ENCODE results near the gene DNAAF5.

DNA sequence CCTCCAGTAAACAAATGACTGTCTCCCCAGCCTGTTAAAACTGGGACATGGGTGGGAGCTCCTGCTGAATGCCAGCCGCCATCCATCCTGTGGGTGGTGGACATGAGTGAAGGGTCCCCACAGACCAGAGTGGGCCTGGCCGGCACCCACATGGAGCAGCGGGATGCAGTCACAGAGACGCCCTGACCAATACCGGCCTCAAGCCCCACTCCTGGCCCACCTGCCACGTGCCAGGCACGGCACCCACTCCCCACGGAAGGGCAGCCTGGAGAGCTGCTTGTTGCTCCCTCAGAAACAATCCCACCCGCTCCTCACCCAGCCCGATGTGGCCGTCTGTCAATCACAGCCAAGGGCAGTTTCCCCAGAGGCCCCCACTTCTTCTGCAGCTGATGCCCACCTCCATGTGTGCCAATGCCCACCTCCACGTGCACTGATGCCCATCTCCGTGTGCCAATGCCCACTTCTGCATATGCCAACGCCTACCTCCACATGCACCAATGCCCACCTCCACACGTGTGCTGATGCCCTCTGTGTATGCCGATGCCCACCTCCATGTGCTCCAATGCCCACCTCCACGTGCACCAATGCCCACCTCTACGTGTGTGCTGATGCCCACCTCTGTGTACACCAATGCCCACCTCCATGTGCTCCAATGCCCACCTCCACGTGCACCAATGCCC is 42.8 kb upstream of the DNAAF5 start:
- TF ChIP-seq, protein P1, sequence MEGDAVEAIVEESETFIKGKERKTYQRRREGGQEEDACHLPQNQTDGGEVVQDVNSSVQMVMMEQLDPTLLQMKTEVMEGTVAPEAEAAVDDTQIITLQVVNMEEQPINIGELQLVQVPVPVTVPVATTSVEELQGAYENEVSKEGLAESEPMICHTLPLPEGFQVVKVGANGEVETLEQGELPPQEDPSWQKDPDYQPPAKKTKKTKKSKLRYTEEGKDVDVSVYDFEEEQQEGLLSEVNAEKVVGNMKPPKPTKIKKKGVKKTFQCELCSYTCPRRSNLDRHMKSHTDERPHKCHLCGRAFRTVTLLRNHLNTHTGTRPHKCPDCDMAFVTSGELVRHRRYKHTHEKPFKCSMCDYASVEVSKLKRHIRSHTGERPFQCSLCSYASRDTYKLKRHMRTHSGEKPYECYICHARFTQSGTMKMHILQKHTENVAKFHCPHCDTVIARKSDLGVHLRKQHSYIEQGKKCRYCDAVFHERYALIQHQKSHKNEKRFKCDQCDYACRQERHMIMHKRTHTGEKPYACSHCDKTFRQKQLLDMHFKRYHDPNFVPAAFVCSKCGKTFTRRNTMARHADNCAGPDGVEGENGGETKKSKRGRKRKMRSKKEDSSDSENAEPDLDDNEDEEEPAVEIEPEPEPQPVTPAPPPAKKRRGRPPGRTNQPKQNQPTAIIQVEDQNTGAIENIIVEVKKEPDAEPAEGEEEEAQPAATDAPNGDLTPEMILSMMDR (IDR thresholded peaks at IDR 0.05): no peak
- no peak for TF ChIP-seq POLR2A (IDR thresholded peaks at IDR 0.05)
